ENCODE measurements around the gene XYLB. TPM values are rescaled to one million over a fixed set of nuclear protein-coding genes. Genes with fewer than 3 reads are reported as not detected.

The XYLB gene
- 2.7 and 3.6 TPM in 2 replicates for polyA plus RNA-seq (2012; rRNA removed)
- 1.4 and 1.9 TPM in 2 replicates for polyA plus RNA-seq (2012; cell fraction: cytosol; rRNA removed)
- polyA plus RNA-seq (2012; cell fraction: nucleus; rRNA removed), result 8.6 and 9.6 TPM in 2 replicates

DNA sequence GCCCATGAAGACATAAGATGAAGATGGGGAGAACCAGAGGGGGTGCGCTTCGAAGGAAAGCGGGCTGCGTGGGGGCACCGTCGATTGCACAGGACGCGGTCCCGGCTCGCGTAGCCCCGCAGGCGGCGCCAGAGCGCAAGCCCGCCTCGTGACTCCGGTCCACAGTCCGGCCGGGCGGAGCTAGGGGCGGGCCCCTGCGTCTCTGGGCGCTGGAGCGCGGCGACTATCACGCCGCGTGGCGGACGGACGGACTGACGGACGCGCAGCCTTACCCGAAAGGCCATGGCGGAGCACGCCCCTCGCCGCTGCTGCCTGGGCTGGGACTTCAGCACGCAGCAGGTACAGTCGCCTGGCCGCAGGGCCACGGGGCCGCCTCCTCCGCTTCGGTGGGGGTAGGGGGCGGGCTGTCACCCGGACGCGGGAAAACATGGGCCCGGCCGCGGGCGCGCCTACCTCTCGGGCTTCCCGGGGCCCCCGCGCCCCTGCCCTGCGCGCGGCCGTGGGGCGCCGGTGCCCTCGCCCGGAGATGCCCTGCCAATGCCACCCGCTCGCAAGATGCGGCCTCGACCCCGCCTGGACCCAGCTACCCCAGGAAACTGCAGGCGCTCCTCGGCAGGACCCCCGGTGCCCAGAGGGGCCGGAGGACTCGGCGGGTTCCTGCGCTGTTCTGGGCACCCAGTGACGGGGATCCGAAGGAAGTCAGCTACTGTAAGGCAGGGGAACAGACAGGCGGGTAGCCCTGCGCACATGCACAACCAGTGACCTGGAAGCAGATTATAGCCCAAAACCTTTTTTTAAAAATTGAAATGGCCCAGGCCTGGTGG lies at the start of gene XYLB:
XYLB (plus strand) TSS at position 199 of the 824 bp plus-strand sequence; CDS start at position 283, 84 bp downstream.
- H3K27me3 ChIP-seq (ENCODE audit: insufficient read depth), result no peaks in the 10 kb centered on the region
- peak within 1 kb of the TSS in 1 of 2 experiments; percentile 43; a peak in 1 of 4 replicates for H3K27ac ChIP-seq (ENCODE audit: low read depth in 2 of 2, low read length in 1 of 2)
- H3K4me1 ChIP-seq (ENCODE audit: control insufficient read depth in 1 of 2, insufficient read depth in 2 of 2, low read depth in 1 of 2, low read length in 1 of 2), result peaks cover 0 to 12% of the 10 kb centered on the region in 2 experiments; a peak in 1 of 4 replicates
- H2AFZ ChIP-seq (ENCODE audit: low read depth), result peak within 1 kb of the TSS; percentile 93
- no peaks in the 10 kb centered on the region for H3K36me3 ChIP-seq (replicated peaks in 1 of 2; ENCODE audit: control insufficient read depth in 1 of 2, insufficient read depth in 2 of 2, low read length in 1 of 2)
- H3K4me2 ChIP-seq, result peak within 1 kb of the TSS; percentile 94
- H3K9me2 ChIP-seq, result no peaks in the 10 kb centered on the region
- H3K9me3 ChIP-seq, result no peaks in the 10 kb centered on the region
- H3K9ac ChIP-seq, result peak within 1 kb of the TSS; percentile 66
- H3F3A ChIP-seq (replicated peaks; ENCODE audit: insufficient read depth), result no peaks in the 10 kb centered on the region
- H3K4me3 ChIP-seq (ENCODE audit: low read depth in 2 of 2, low read length in 1 of 2), result peak within 1 kb of the TSS; percentile 82 to 86
- ChIA-PET CTCF (interaction anchor here (0.6 to 4.8 kb wide), 70 partner anchors 9 to 653 kb away, joined by 3 to 146 read pairs (median 4); partner anchors contain the start of genes ACVR2B, EXOG and MYD88), POLR2A (interaction anchor here (0.6 to 1.6 kb wide), 5 partner anchors 109 to 228 kb away, joined by 3 to 7 read pairs (median 3); partner anchors contain the start of genes ACAA1 and OXSR1)
- H4K20me1 ChIP-seq (ENCODE audit: insufficient read depth), result no peaks in the 10 kb centered on the region
- peak; percentile 95 for DNase-seq
- WGBS (ENCODE audit: low lambda C conversion rate), result 3% methylated on average over 6 of the region's 85 CpGs
- no peaks in the 10 kb centered on the region for H3K79me2 ChIP-seq (ENCODE audit: insufficient read depth)
- TF ChIP-seq YY1 (IDR thresholded peaks at IDR 0.05; ENCODE audit: low read depth) (peak; percentile 32; the same call in 1 of the 2 replicates), RCOR1 (IDR thresholded peaks at IDR 0.05; ENCODE audit: low read length) (no peak; the same call in 1 of the 2 replicates), NRF1 (IDR thresholded peaks at IDR 0.05; ENCODE audit: low read depth, low read length) (peak; percentile 30; the same call in 1 of the 2 replicates), NFIC (IDR thresholded peaks at IDR 0.05; ENCODE audit: borderline replicate concordance) (no peak), TAF1 (IDR thresholded peaks at IDR 0.05; ENCODE audit: borderline replicate concordance, low read depth, low read length) (peak; percentile 31; the same call in 1 of the 2 replicates), POLR2AphosphoS5 (IDR thresholded peaks at IDR 0.05; ENCODE audit: low read depth, low read length) (peak; percentile 23; the same call in 1 of the 2 replicates), FOXM1 (IDR thresholded peaks at IDR 0.05; ENCODE audit: low read depth) (no peak), RFX5 (IDR thresholded peaks at IDR 0.05; ENCODE audit: low read length) (no peak), MXI1 (IDR thresholded peaks at IDR 0.05; ENCODE audit: low read depth, low read length) (peak; percentile 96), EZH2phosphoT487 (IDR thresholded peaks at IDR 0.05; ENCODE audit: borderline replicate concordance, low read depth) (no peak), FOXJ3 (CRISPR knock-in tag; IDR thresholded peaks at IDR 0.05) (no peak), JUND (IDR thresholded peaks at IDR 0.05) (no peak), FOSL2 (IDR thresholded peaks at IDR 0.05; ENCODE audit: borderline replicate concordance, low read depth) (no peak), CHD2 (IDR thresholded peaks at IDR 0.05; ENCODE audit: low read length, partially characterized antibody) (peak; percentile 65), RXRA (IDR thresholded peaks at IDR 0.05; ENCODE audit: borderline replicate concordance, low read depth) (no peak), RAD21 (IDR thresholded peaks at IDR 0.05; ENCODE audit: low read length) (peak; percentile 66), SMC3 (IDR thresholded peaks at IDR 0.05; ENCODE audit: low read depth, low read length) (peak; percentile 94)
- TF ChIP-seq, protein P1, sequence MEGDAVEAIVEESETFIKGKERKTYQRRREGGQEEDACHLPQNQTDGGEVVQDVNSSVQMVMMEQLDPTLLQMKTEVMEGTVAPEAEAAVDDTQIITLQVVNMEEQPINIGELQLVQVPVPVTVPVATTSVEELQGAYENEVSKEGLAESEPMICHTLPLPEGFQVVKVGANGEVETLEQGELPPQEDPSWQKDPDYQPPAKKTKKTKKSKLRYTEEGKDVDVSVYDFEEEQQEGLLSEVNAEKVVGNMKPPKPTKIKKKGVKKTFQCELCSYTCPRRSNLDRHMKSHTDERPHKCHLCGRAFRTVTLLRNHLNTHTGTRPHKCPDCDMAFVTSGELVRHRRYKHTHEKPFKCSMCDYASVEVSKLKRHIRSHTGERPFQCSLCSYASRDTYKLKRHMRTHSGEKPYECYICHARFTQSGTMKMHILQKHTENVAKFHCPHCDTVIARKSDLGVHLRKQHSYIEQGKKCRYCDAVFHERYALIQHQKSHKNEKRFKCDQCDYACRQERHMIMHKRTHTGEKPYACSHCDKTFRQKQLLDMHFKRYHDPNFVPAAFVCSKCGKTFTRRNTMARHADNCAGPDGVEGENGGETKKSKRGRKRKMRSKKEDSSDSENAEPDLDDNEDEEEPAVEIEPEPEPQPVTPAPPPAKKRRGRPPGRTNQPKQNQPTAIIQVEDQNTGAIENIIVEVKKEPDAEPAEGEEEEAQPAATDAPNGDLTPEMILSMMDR (IDR thresholded peaks at IDR 0.05), result peak; percentile 69
- TF ChIP-seq, protein P2, sequence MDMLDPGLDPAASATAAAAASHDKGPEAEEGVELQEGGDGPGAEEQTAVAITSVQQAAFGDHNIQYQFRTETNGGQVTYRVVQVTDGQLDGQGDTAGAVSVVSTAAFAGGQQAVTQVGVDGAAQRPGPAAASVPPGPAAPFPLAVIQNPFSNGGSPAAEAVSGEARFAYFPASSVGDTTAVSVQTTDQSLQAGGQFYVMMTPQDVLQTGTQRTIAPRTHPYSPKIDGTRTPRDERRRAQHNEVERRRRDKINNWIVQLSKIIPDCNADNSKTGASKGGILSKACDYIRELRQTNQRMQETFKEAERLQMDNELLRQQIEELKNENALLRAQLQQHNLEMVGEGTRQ (IDR thresholded peaks at IDR 0.05; ENCODE audit: borderline replicate concordance, low read depth, low read length), result no peak; the same call in none of the 2 replicates
- TF ChIP-seq, protein P3, sequence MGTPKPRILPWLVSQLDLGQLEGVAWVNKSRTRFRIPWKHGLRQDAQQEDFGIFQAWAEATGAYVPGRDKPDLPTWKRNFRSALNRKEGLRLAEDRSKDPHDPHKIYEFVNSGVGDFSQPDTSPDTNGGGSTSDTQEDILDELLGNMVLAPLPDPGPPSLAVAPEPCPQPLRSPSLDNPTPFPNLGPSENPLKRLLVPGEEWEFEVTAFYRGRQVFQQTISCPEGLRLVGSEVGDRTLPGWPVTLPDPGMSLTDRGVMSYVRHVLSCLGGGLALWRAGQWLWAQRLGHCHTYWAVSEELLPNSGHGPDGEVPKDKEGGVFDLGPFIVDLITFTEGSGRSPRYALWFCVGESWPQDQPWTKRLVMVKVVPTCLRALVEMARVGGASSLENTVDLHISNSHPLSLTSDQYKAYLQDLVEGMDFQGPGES (IDR thresholded peaks at IDR 0.05; ENCODE audit: low read depth, low read length), result no peak
- TF ChIP-seq, protein P4, sequence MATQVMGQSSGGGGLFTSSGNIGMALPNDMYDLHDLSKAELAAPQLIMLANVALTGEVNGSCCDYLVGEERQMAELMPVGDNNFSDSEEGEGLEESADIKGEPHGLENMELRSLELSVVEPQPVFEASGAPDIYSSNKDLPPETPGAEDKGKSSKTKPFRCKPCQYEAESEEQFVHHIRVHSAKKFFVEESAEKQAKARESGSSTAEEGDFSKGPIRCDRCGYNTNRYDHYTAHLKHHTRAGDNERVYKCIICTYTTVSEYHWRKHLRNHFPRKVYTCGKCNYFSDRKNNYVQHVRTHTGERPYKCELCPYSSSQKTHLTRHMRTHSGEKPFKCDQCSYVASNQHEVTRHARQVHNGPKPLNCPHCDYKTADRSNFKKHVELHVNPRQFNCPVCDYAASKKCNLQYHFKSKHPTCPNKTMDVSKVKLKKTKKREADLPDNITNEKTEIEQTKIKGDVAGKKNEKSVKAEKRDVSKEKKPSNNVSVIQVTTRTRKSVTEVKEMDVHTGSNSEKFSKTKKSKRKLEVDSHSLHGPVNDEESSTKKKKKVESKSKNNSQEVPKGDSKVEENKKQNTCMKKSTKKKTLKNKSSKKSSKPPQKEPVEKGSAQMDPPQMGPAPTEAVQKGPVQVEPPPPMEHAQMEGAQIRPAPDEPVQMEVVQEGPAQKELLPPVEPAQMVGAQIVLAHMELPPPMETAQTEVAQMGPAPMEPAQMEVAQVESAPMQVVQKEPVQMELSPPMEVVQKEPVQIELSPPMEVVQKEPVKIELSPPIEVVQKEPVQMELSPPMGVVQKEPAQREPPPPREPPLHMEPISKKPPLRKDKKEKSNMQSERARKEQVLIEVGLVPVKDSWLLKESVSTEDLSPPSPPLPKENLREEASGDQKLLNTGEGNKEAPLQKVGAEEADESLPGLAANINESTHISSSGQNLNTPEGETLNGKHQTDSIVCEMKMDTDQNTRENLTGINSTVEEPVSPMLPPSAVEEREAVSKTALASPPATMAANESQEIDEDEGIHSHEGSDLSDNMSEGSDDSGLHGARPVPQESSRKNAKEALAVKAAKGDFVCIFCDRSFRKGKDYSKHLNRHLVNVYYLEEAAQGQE (IDR thresholded peaks at IDR 0.05; ENCODE audit: low read depth, low read length), result no peak
- TF ChIP-seq, protein P5, sequence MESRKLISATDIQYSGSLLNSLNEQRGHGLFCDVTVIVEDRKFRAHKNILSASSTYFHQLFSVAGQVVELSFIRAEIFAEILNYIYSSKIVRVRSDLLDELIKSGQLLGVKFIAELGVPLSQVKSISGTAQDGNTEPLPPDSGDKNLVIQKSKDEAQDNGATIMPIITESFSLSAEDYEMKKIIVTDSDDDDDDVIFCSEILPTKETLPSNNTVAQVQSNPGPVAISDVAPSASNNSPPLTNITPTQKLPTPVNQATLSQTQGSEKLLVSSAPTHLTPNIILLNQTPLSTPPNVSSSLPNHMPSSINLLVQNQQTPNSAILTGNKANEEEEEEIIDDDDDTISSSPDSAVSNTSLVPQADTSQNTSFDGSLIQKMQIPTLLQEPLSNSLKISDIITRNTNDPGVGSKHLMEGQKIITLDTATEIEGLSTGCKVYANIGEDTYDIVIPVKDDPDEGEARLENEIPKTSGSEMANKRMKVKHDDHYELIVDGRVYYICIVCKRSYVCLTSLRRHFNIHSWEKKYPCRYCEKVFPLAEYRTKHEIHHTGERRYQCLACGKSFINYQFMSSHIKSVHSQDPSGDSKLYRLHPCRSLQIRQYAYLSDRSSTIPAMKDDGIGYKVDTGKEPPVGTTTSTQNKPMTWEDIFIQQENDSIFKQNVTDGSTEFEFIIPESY (IDR thresholded peaks at IDR 0.05; ENCODE audit: borderline replicate concordance, low read depth), result no peak
